NCI-H82 treated with DMSO at 0.1 percent for 48 hours (cell line): ENCODE data around the gene WFIKKN2.
"Not testable (repeated sequence)": the region's sequence is repeated elsewhere in the genome, so short reads cannot be mapped to it uniquely, and the experiment has no call there.

ENCODE experiments used
- DNase-seq: peaks from one replicate; lab custom pipeline; 2025; ENCODE audit not compliant: unreplicated experiment; lab: John Stamatoyannopoulos, UW

Gene WFIKKN2

GRCh38 chr17:50871898-50872297, 36.5 kb downstream of the WFIKKN2 start:
- DNase-seq, result no peak

- no peak for DNase-seq
Measured at GRCh38 chr17:50872710-50873424, 37.5 kb downstream of the WFIKKN2 start.

- no peak for DNase-seq
Measured at GRCh38 chr17:50875074-50875473, 39.7 kb downstream of the WFIKKN2 start.

- DNase-seq, result not testable (repeated sequence)
Measured at GRCh38 chr17:50877042-50877441, 41.7 kb downstream of the WFIKKN2 start.

- no peak for DNase-seq
Measured at GRCh38 chr17:50877838-50878237, 42.5 kb downstream of the WFIKKN2 start.

- DNase-seq, result no peak
Measured at GRCh38 chr17:50879086-50879485, 43.7 kb downstream of the WFIKKN2 start.

- no peak for DNase-seq
Measured at GRCh38 chr17:50881182-50881581, 45.8 kb downstream of the WFIKKN2 start.

- DNase-seq, result no peak
Measured at GRCh38 chr17:50882851-50883250, 47.5 kb downstream of the WFIKKN2 start.

GRCh38 chr17:50883850-50884438, 48.6 kb downstream of the WFIKKN2 start:
- no peak for DNase-seq

GRCh38 chr17:50884439-50885311, 49.3 kb downstream of the WFIKKN2 start:
- no peak for DNase-seq

GRCh38 chr17:50887705-50888245, 52.4 kb downstream of the WFIKKN2 start:
- no peak for DNase-seq

GRCh38 chr17:50889528-50890118, 54.2 kb downstream of the WFIKKN2 start:
- no peak for DNase-seq

GRCh38 chr17:50890675-50891516, 55.5 kb downstream of the WFIKKN2 start:
- DNase-seq, result peak; percentile 43

GRCh38 chr17:50891577-50891989, 56.2 kb downstream of the WFIKKN2 start:
- DNase-seq, result no peak
